ENCODE data around the gene TMEM126B.
"Not testable (repeated sequence)": the region's sequence is repeated elsewhere in the genome, so short reads cannot be mapped to it uniquely, and the experiment has no call there.

Gene TMEM126B

GRCh38 chr11:85609286-85609685, 19.1 kb upstream of the TMEM126B start:
- H3K9me2 ChIP-seq (replicated peaks; ENCODE audit: low read depth, low read length); H4K20me1 ChIP-seq (ENCODE audit: insufficient read depth, low read length, poor library complexity, severe bottlenecking); H3K36me3 ChIP-seq (ENCODE audit: insufficient read depth, low read length); H3K9ac ChIP-seq (ENCODE audit: low read depth, low read length, poor library complexity, severe bottlenecking); H3F3A ChIP-seq (ENCODE audit: low read depth); H3K4me1 ChIP-seq (ENCODE audit: insufficient read depth, low read length, poor library complexity, severe bottlenecking); H2AFZ ChIP-seq (ENCODE audit: low read length); H3K9me3 ChIP-seq (ENCODE audit: insufficient read depth, low read depth, low read length); H3K4me3 ChIP-seq (ENCODE audit: low read length, poor library complexity, severe bottlenecking); H3K27me3 ChIP-seq (ENCODE audit: insufficient read depth, low read length, poor library complexity, severe bottlenecking); H3K4me2 ChIP-seq (ENCODE audit: low read depth, low read length, poor library complexity, severe bottlenecking); H3K79me2 ChIP-seq (ENCODE audit: insufficient read depth, low read length): not testable (repeated sequence)

DNA sequence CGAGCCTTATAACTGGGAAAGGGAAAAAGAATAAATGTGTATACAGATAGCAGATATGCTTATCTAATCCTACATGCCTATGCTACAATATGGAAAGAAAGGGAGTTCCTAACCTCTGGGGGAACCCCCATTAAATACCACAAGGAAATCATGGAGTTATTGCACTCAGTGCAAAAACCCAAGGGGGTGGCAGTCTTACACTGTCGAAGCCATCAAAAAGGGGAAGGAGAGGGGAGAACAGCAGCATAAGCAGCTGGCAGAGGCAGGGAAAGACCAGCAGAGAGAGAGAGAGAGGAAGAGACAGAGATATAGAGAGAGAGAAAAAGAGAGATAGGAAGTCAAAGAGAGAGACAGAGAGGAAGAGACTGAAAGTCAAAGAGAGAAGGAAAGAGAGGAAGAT, 16.8 kb upstream of the TMEM126B start:
- H3K9me2 ChIP-seq (replicated peaks; ENCODE audit: low read depth, low read length); H3K9ac ChIP-seq (ENCODE audit: low read depth, low read length, poor library complexity, severe bottlenecking); H3K36me3 ChIP-seq (ENCODE audit: insufficient read depth, low read length); H3K79me2 ChIP-seq (ENCODE audit: insufficient read depth, low read length); H3K4me3 ChIP-seq (ENCODE audit: low read length, poor library complexity, severe bottlenecking); H2AFZ ChIP-seq (ENCODE audit: low read length); H3K4me2 ChIP-seq (ENCODE audit: low read depth, low read length, poor library complexity, severe bottlenecking); H4K20me1 ChIP-seq (ENCODE audit: insufficient read depth, low read length, poor library complexity, severe bottlenecking); H3K9me3 ChIP-seq (ENCODE audit: insufficient read depth, low read depth, low read length); H3K4me1 ChIP-seq (ENCODE audit: insufficient read depth, low read length, poor library complexity, severe bottlenecking); H3K27me3 ChIP-seq (ENCODE audit: insufficient read depth, low read length, poor library complexity, severe bottlenecking); H3F3A ChIP-seq (ENCODE audit: low read depth): not testable (repeated sequence)

DNA sequence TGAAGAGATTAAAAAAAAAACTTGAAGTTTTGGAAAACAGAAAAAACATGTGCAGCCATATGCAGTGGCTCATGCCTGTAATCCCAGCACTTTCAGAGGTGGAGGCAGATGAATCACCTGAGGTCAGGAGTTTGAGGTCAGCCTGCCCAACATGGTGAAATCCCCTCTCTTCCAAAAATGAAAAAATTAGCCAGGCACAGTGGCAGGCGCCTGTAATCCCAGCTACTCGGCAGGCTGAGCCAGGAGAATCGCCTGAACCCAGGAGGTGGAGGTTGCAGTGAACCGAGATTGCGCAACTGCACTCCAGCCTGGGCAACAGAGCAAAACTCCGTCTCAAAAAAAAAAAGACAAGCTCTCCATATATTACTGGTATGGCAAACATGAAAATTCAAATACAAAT, 8.9 kb upstream of the TMEM126B start:
- H3K4me2 ChIP-seq (ENCODE audit: low read depth, low read length, poor library complexity, severe bottlenecking) = no peak overlapping the region
- H3K9ac ChIP-seq (ENCODE audit: low read depth, low read length, poor library complexity, severe bottlenecking) = no peak overlapping the region
- no peaks in the 10 kb centered on the region for H3F3A ChIP-seq (ENCODE audit: low read depth)
- H3K36me3 ChIP-seq (ENCODE audit: insufficient read depth, low read length) = no peaks in the 10 kb centered on the region
- peaks cover 3% of the 10 kb centered on the region for H3K4me1 ChIP-seq (ENCODE audit: insufficient read depth, low read length, poor library complexity, severe bottlenecking)
- H2AFZ ChIP-seq (ENCODE audit: low read length) = no peak overlapping the region
- no peak overlapping the region for H3K4me3 ChIP-seq (ENCODE audit: low read length, poor library complexity, severe bottlenecking)
- TF ChIP-seq, protein P1, sequence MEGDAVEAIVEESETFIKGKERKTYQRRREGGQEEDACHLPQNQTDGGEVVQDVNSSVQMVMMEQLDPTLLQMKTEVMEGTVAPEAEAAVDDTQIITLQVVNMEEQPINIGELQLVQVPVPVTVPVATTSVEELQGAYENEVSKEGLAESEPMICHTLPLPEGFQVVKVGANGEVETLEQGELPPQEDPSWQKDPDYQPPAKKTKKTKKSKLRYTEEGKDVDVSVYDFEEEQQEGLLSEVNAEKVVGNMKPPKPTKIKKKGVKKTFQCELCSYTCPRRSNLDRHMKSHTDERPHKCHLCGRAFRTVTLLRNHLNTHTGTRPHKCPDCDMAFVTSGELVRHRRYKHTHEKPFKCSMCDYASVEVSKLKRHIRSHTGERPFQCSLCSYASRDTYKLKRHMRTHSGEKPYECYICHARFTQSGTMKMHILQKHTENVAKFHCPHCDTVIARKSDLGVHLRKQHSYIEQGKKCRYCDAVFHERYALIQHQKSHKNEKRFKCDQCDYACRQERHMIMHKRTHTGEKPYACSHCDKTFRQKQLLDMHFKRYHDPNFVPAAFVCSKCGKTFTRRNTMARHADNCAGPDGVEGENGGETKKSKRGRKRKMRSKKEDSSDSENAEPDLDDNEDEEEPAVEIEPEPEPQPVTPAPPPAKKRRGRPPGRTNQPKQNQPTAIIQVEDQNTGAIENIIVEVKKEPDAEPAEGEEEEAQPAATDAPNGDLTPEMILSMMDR (conservative IDR thresholded peaks at IDR 0.05; ENCODE audit: low read length) = no peak
- no peak for TF ChIP-seq EZH2phosphoT487 (IDR thresholded peaks at IDR 0.05; ENCODE audit: borderline replicate concordance)
- H4K20me1 ChIP-seq (ENCODE audit: insufficient read depth, low read length, poor library complexity, severe bottlenecking) = no peaks in the 10 kb centered on the region
- no peaks in the 10 kb centered on the region for H3K9me2 ChIP-seq (replicated peaks; ENCODE audit: low read depth, low read length)
- no peaks in the 10 kb centered on the region for H3K27me3 ChIP-seq (ENCODE audit: insufficient read depth, low read length, poor library complexity, severe bottlenecking)
- H3K79me2 ChIP-seq (ENCODE audit: insufficient read depth, low read length) = no peaks in the 10 kb centered on the region
- H3K9me3 ChIP-seq (ENCODE audit: insufficient read depth, low read depth, low read length) = no peaks in the 10 kb centered on the region

DNA sequence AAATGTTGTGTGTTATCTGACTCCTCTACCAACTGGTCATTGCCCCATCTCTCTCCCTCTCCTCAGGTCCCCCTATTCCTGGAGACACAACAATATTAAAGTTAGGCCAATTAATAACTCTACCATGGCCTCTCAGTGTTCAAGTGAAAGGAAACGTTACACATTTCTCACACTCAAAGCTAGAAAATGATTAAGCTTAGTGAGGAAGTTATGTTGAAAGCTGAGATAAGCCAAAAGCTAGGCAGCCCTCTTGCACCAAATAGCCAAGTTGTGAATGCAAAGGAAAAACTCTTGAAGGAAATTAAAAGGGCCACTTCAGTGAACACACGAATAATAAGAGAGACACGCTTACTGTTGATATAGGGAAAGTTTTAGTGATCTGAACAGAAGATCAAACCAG, 8.1 kb upstream of the TMEM126B start:
- Histone ChIP-seq H3K9me3 (ENCODE audit: insufficient read depth, low read depth, low read length) (no peaks in the 10 kb centered on the region), H3K9ac (ENCODE audit: low read depth, low read length, poor library complexity, severe bottlenecking) (no peak overlapping the region), H3K36me3 (ENCODE audit: insufficient read depth, low read length) (no peaks in the 10 kb centered on the region), H4K20me1 (ENCODE audit: insufficient read depth, low read length, poor library complexity, severe bottlenecking) (no peaks in the 10 kb centered on the region), H3K4me2 (ENCODE audit: low read depth, low read length, poor library complexity, severe bottlenecking) (no peak overlapping the region), H3K4me3 (ENCODE audit: low read length, poor library complexity, severe bottlenecking) (no peak overlapping the region), H3K4me1 (ENCODE audit: insufficient read depth, low read length, poor library complexity, severe bottlenecking) (peaks cover 9% of the 10 kb centered on the region), H3K79me2 (ENCODE audit: insufficient read depth, low read length) (no peaks in the 10 kb centered on the region), H3K27me3 (ENCODE audit: insufficient read depth, low read length, poor library complexity, severe bottlenecking) (no peaks in the 10 kb centered on the region), H3K9me2 (replicated peaks; ENCODE audit: low read depth, low read length) (no peaks in the 10 kb centered on the region), H2AFZ (ENCODE audit: low read length) (no peak overlapping the region), H3F3A (ENCODE audit: low read depth) (no peaks in the 10 kb centered on the region)
- TF ChIP-seq, protein P1 (conservative IDR thresholded peaks at IDR 0.05; ENCODE audit: low read length) = no peak
- no peak for TF ChIP-seq EZH2phosphoT487 (IDR thresholded peaks at IDR 0.05; ENCODE audit: borderline replicate concordance)
